HG03039 (cell line): ENCODE results near the gene ANGPTL5.
"Not testable (repeated sequence)": the region's sequence is repeated elsewhere in the genome, so short reads cannot be mapped to it uniquely, and the experiment has no call there.

Experiments used
- ATAC-seq: cut with Tn5 transposase; IDR thresholded peaks from one replicate; pipeline ENCODE4 v1.9.1; 2021; ENCODE audit warnings: mild to moderate bottlenecking, moderate library complexity; ENCODE audit not compliant: unreplicated experiment

ANGPTL5 gene

GRCh38 chr11:101894505-101894904 lies 21.8 kb downstream of the ANGPTL5 start:
- no peak for ATAC-seq

DNA sequence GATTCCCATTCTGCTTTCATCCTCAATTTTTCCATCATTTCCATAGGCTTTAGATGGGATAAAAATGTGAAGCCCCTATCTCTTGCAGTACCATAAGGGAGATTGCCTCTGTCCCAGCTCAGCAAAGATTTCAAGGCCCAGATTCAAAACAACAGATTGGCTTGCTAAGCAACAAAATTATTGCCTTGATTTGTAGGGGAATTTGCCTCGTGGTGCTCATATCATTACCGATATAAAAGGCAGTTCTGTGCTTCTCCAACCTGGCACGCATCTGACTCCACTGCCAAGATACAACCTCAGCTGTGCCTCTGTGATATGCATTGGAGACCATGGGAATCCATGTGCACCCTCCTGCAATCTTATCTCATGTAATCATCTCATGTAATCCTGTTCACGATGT lies 26.6 kb downstream of the ANGPTL5 start:
- ATAC-seq: no peak

- ATAC-seq: no peak
Observed at GRCh38 chr11:101885631-101886030, 30.7 kb downstream of the ANGPTL5 start.

DNA sequence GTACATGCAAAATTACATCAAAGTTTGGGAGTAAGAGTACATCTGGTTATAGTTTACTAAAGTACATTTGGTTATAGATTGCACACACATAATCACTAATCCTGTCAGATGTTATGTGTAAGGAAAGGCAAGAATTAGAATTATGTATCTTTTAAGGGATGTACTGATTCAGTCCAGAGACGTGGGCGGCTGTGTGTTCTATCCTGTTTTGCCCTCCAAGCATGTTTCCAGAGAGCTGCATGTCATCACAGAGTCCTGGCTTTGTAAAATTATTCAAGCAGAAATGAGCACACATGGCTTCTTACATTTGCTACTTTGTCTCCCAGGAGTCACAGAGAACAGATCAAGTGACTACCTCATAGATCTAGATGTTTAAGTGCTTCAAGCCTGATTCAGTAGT lies 34.7 kb downstream of the ANGPTL5 start:
- no peak for ATAC-seq

- no peak for ATAC-seq
Observed at GRCh38 chr11:101880222-101880621, 36.1 kb downstream of the ANGPTL5 start.

DNA sequence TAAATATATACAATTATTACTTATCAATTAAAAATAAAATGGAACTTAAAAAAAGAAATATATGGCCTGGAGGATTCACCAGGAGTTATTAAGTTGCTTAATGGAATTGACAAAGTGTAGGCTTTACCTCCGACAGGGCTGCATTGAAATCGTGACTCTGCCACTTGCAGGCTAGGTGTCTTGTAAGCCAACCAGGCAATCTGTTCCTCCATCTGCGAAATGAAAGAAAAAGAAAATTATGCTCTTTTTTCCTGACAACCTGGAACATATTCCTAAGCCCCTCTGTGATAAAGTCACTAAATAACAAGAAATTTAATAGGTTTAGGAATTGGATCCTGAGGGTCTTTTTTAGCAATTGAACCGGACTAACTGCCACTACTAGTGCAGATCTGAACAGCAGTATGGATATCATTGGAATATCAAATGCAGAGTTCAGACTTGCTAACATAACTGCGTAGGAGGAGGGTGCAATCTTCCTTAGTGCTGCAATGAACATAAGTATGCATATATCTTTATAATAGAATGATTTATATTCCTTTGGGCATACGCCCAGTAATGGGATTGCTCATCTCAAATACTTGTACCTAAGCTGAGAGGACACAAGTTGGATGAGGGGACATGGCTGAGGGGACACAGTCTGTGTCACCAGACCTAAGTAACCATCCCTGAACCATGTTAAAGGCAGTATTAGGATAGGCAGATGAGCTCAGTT lies 44.0 kb downstream of the ANGPTL5 start:
- ATAC-seq: no peak

DNA sequence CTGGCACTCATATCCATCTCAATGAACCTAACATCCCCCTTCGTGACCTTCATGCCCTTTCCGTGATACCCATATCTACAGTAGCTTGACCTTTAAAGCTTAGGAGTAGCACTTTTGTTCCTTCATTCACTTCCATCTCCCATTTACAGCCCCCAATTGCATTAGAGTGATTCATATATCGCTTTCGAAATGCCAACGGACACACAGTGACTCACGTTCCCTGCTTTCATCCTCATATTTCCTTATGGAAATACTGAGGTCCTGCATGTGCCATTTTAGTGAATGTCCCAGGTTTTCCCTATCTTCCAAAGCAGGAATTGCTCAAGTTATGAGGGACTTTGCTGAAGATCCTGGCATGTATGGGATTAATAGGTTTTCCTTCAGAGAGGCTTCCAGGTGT lies 45.8 kb downstream of the ANGPTL5 start:
- ATAC-seq: no peak

GRCh38 chr11:101867951-101868350 lies 48.4 kb downstream of the ANGPTL5 start:
- ATAC-seq: no peak

DNA sequence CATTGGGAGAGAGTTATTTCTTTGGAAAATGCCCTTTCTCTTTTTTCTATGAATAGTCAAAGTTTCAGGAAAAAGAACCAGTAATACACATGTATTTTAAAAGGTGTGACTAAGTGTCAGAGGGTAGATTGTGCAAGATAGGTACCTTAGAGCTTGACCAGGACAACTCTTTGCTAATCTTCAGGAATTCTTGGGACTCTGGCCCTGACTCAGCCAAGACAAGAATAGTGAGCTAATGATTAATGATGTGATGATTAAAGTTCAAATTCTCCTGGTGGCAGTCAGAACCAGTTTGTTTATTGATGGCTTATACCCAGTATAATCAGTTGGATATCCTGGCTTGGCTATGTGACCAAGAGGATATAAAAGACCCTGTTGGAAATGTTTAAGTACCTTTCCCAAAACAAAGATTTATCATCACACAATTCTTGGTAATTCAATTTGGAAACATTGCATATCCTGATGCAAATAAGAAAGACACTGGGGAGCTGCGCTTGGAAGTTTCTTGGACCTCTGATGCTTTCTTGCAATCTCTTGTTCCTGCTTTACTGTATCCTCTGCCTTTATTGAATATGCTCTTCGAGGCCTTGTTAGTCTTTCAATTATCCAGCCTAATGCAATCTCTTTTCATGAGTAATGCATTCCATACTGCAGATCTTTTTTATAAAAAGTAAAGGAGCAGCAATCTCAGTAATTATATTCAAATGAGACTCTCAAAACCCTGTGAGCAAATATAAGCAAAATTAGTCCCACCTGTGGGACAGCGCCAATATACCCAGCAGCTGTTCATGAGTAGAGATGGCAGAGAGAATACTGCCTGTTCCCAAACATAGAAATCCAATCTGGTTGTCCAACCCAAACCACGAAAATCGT lies 49.5 kb downstream of the ANGPTL5 start:
- ATAC-seq: no peak

DNA sequence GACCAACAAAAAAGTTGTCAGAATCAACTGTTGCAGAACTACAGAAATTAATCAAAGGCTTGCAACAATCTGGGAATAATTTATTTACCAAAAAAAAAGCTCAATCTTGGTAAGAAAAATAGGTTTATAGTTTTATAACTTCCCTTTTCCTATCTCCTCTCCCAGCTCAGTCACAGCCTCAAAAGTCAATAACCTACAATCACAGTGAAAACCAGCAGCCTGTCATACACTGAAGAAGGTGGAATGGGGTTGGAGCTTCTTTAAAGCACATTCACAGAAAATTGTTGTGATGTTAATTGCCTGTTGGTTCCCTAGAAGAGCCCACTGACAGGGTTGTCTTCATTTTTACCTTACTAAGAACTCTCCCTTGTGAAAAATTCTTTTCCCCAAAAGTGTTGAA lies 52.2 kb downstream of the ANGPTL5 start:
- no peak for ATAC-seq

GRCh38 chr11:101863361-101863760 lies 53.0 kb downstream of the ANGPTL5 start:
- no peak for ATAC-seq

DNA sequence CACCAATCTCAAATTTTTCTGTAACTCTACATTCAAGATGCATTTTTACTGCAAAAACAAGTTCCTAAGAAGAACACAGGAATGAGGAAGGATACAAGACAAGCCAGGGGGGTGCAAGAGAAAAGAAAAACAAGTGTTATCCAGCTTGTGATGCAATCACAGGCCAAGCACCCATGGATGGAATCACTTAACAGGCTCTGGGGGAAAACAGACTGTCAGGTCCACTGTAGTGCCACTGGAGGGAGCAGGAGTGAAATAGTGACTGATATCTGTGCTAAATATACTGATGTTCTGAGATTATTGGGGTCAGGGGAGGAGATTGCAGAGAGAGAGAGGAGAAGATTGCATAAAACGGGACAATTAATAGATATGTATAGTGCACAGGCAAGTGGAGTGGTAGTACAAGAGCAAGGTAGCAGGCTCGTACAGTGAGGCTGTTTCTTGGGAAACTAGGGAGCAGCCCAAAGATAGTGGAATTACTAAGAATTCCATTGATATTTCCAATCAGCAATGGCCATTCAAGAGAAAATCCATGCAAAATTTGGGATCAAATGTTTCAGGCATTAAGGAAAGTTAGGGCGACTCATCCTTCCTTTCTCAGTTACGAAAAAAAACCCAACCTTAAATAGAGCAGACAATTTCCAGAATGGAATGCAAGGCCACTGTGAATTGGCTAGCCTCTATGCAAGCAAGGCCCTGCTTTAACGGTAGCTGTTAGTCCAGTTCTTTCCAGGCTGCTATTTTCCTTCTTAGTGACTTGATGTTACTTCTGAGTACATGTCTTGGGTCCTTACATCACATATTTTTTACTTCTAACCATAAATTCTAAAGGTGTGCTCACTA lies 53.7 kb downstream of the ANGPTL5 start:
- no peak for ATAC-seq

- ATAC-seq: peak; percentile 89
Observed at GRCh38 chr11:101860696-101861427, 55.5 kb downstream of the ANGPTL5 start.

DNA sequence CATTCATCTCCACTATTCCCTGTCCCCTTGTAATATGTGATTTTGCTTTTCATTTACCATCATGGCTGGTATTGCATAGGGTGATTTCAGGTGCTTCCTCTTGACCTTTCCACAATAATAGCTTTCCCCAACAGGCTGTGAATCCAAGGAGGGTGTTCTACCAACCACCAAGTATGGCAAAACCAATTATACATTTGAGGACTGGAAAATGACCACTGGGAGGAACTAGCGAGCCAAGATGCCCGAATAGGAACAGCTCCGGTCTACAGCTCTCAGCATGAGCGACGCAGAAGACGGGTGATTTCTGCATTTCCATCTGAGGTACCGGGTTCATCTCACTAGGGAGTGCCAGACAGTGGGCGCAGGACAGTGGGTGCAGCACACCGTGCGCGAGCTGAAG lies 64.1 kb downstream of the ANGPTL5 start:
- ATAC-seq: not testable (repeated sequence)

GRCh38 chr11:101848262-101848661 lies 68.1 kb downstream of the ANGPTL5 start:
- no peak for ATAC-seq

- no peak for ATAC-seq
Observed at GRCh38 chr11:101844608-101845007, 71.7 kb downstream of the ANGPTL5 start.

- no peak for ATAC-seq
Observed at GRCh38 chr11:101840704-101841103, 75.6 kb downstream of the ANGPTL5 start.
